Testis (tissue), 2 donors: ENCODE measurements around the gene ZNF487.

Source experiments
- POLR2A ChIP-seq: fragments of 450-650 bp; IDR thresholded peaks from one replicate; pipeline ENCODE4 v1.6.1; 2017; ENCODE audit warnings: antibody characterized with exemption, mild to moderate bottlenecking, moderate library complexity
- TF ChIP-seq, protein P1 (sequence below), 3 experiments: fragments of 450-650 bp in 2 of 3; fragments of 200-600 bp in 1 of 3; sonication (generic) in 1 of 3; IDR thresholded peaks; one replicate each; pipeline ENCODE4 v1.5.1; 2016 to 2019; ENCODE audit warnings: antibody characterized with exemption in 3 of 3, mild to moderate bottlenecking in 2 of 3, moderate library complexity in 1 of 3

DNA sequence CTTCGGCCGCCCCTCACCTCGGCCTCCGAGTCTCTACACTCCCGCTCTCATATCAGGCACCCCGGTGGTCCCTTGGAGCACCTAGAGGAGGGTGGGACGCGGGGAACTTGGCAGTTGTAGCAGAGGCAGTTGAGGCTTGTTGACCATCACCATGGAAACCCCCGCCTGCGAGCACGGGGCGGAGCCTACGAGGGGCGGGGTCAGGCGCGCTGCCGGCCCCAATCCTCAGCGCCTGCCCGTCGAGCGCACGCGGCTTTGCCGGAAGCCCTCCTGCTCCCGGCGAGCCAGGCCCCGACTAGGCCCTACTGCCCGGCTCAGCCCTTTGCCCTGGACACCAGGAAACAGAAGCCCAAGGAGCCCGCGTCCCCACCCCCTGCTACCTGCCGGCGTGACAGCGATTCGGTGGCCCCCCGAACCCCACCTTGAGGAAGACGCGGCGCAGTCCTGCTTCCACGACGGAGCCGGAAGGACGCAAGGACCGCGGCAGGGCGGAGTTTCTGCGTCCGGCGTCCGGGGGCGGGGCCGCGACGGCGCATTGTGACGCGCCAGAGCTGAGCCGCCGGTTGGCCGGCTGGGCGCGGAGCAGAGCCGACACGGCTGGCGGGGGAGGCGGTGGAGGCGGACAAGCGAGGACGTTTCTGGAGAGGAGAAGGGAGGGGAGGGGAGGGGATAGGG is 28.1 kb upstream of the ZNF487 start, which contains the start of gene HNRNPF:
- TF ChIP-seq, protein P1, sequence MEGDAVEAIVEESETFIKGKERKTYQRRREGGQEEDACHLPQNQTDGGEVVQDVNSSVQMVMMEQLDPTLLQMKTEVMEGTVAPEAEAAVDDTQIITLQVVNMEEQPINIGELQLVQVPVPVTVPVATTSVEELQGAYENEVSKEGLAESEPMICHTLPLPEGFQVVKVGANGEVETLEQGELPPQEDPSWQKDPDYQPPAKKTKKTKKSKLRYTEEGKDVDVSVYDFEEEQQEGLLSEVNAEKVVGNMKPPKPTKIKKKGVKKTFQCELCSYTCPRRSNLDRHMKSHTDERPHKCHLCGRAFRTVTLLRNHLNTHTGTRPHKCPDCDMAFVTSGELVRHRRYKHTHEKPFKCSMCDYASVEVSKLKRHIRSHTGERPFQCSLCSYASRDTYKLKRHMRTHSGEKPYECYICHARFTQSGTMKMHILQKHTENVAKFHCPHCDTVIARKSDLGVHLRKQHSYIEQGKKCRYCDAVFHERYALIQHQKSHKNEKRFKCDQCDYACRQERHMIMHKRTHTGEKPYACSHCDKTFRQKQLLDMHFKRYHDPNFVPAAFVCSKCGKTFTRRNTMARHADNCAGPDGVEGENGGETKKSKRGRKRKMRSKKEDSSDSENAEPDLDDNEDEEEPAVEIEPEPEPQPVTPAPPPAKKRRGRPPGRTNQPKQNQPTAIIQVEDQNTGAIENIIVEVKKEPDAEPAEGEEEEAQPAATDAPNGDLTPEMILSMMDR (IDR thresholded peaks at IDR 0.05), result no peak
- peak; percentile 79 for TF ChIP-seq POLR2A
